GM19035 (cell line): ENCODE data around the gene GALNT9.
"Not testable (repeated sequence)": the region's sequence is repeated elsewhere in the genome, so short reads cannot be mapped to it uniquely, and the experiment has no call there.

ENCODE experiments used
- ATAC-seq: cut with Tn5 transposase; IDR thresholded peaks from one replicate; pipeline ENCODE4 v1.9.1; 2021; ENCODE audit not compliant: unreplicated experiment

GALNT9 gene

GRCh38 chr12:132253698-132254480 is 75.5 kb downstream of the GALNT9 start:
- ATAC-seq, result no peak

DNA sequence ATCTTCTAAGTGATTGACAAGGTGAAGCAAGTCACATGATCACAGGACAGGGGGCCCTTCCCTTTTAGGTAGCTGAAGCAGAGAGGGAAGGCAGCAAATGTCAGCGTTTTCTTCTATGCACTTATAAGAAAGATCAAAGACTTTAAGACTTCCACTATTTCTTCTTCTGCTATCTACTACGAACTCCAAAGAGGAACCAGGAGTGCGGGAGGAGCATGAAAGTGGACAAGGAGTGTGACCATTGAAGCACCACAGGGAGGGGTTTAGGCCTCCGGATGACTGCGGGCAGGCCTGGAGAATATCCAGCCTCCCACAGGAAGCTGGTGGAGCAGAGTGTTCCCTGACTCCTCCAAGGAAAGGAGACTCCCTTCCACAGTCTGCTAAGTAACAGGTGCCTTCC is 76.4 kb downstream of the GALNT9 start:
- ATAC-seq, result not testable (repeated sequence)

DNA sequence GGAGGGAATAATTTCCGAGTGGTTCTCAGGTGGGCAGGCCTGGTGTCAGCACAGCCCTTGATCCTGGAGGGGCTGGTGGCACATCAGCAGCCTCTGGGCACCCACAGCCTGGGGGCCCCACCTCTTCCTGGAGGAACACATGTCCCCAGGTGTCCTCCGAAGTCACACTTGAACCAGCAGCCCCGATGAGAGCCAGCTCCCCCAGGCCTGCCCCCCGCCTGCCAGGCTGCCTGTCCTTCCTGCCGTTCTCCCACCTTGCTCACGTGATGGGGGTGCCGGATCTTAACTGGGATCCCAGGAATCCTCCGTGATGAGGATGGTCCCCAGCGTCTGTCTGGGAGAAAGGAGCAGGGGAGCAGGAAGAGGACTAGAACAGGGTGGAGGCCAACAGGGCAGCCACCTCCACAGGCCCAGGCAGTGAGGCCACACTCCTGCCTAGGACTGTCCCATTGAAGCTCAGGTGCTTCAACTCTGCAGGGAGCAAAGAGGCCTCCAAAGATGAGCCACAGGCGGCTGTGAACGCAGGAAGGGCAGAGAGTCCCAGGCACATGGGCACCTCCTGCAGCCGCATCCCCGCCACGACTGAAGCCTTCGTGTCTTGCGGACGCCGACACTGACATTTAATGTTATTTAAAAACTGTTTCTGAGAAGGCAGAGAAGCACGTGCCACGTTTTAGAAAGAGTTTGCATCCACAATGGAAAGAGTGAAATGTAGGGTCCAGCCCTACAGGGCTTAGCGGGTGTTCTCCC is 77.5 kb downstream of the GALNT9 start:
- ATAC-seq, result no peak

DNA sequence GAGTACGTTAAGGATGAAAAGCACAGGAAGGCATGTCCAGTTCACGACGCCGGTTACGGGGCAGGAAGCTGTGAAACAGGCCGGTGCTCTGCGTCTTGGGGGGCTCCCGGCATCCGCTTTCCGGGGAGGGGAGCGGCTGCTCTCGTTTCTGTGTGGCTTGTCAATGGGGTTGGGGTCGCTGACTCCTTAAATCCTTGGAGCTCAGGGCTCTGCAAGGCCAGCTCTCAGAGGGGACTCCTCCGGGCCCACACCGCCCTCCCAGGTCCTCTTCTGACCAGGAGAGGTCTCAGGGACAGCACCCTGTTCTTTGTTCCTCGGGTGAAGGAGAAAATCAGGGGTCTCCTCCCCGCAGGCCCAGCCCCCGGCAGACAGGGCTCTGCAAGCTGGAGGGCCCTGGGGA is 78.1 kb downstream of the GALNT9 start:
- ATAC-seq, result no peak

DNA sequence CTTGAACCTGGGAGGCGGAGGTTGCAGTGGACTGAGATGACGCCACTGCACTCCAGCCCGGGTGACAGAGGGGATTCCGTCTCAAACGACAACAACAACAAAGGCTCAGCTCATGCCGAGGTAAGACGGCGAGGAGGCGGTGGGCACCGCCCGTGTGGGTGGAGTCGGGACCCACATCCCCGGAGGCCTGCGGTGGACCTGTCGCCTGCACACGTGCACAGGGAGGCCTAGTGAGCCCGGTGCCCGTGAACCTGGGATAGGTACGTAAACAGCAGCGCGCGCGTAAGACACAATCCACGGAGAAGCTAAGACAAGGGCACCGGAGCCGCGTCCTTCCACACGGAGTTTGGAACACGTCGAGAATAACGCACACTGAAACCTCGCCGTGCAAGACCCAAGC is 78.7 kb downstream of the GALNT9 start:
- ATAC-seq, result no peak

GRCh38 chr12:132249689-132250478 is 79.5 kb downstream of the GALNT9 start:
- no peak for ATAC-seq

- ATAC-seq, result no peak
Measured at GRCh38 chr12:132248453-132249167, 80.8 kb downstream of the GALNT9 start.

DNA sequence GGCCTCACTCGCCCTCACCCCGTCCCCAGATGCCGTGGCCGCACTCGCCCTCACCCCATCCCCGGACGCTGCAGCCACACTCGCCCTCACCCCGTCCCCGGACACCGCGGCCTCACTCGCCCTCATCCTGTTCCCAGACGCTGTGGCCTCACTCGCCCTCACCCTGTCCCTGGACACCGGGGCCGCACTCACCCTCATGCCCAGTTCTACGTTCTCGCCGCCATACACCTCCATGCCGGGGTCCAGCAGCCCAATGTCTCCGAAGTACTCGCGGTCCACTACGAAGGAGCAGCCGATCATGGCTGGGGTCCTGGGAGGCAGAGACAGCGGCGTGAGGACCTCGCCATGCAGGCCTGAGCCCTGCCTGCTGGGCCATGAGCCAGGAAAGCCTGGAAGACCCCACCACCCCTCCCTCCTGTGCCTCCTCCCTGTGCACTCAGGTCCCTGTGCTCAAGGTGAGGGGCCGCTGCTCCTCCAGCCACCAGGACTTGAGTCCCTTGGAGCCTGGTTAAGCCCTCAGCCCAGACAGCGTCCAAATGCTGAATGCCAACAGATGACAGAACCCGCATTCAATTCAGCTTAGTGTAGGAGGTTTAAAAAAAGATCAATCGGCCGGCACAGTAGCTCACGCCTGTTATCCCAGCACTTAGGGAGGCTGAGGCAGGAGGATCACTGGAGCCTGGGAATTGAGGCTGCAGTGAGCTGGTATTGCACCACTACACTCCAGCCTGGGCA is 81.5 kb downstream of the GALNT9 start:
- no peak for ATAC-seq

- ATAC-seq, result no peak
Measured at GRCh38 chr12:132246997-132247717, 82.2 kb downstream of the GALNT9 start.

DNA sequence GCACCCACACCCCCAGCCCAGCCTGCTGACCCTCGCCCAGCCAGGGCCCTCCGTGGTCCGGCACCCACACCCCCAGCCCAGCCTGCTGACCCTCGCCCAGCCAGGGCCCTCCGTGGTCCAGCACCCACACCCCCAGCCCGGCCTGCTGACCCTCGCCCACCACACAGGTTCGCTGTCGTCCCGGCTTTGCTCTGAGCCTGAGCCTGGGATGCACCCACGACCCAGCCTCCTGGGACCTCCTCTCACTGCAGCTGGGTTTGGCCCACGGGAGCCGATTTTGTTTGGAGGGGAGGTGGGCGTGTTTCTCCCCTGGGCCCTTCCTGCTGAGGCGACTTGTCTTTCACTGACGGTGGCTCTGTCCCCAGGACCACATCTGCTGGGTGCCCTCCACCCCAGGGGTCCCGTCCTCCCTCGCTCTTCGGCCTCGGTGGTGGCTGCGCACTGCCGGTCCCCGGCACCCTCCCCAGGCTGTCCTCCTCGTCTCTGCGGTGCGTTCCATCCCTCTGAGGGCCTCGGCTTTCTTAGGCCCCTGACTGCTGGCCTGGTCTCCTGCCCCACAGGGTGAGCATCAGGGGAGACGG is 83.8 kb downstream of the GALNT9 start:
- no peak for ATAC-seq

GRCh38 chr12:132244724-132245295 is 84.6 kb downstream of the GALNT9 start:
- ATAC-seq, result no peak

DNA sequence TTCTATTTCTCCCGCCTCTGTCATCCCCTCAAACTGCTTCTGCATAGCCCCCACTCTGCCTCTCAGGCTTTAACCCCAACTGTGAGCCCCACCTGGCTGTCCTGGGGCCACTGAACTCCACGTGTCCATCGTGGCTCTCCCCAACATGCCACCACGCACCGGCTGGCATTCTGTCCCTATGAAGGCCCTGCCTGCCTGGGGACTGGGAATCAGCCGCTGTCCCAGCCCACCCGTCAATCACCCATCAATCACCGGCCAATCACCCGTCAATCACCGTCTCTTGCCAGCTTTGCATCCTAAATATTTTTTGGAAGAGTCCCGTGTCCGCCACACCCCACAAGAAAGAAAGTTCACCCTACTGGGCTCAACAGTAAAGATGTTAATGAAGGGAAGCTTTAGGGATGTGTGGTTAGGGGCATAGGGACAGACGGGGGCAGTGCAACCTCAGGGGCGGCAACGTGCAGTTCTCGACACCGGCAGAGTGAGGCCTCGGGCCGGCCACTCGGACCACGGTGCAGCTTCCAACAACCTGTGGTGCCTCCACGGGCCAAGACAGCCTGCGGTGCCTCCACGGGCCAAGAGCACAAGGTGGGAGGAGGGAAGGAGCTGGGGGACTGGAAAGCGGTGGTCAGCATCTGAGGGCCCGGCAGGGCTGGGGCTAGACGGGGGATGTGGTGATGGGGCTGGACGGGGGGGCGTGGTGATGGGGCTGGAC is 85.6 kb downstream of the GALNT9 start:
- ATAC-seq, result no peak

- ATAC-seq, result not testable (repeated sequence)
Measured at GRCh38 chr12:132243171-132243570, 86.2 kb downstream of the GALNT9 start.

GRCh38 chr12:132240669-132241007 is 88.8 kb downstream of the GALNT9 start:
- ATAC-seq, result not testable (repeated sequence)

- no peak for ATAC-seq
Measured at GRCh38 chr12:132239796-132240668, 89.4 kb downstream of the GALNT9 start.

- ATAC-seq, result no peak
Measured at GRCh38 chr12:132239392-132239791, 90.0 kb downstream of the GALNT9 start.

DNA sequence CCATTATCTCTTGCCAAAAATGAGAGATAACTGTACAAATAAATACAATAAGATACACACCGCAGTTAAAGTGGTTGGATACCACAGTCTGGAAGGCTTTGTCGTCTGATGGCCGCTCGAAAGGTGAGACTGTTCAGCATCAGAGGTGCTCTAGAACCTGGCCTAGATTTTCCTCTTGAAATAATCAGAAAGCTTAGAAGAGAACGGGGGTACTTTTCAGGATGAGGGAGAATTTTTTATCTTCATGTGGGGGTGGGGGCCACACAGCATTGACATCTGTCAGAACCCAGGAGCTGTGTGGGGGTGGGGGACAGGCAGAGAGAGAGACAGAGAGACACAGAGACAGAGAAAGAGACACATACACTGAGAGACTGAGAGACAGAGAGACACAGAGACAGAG is 90.5 kb downstream of the GALNT9 start:
- ATAC-seq, result no peak
